ENCODE measurements around the gene RUNX2. TPM values are rescaled to one million over a fixed set of nuclear protein-coding genes. Genes with fewer than 3 reads are reported as not detected.

Gene RUNX2
- total RNA-seq, 1 donor from 2014 or later: 26.1 TPM

- H3K4me3 ChIP-seq (ENCODE audit: insufficient read depth, low read depth, low read length): no peak overlapping the region
- H3K4me1 Mint-ChIP-seq (ENCODE audit: low read depth, unreplicated experiment): peaks cover 27% of the 10 kb centered on the region
- no peak overlapping the region for H3K4me3 Mint-ChIP-seq (ENCODE audit: unreplicated experiment)
- H3K27ac Mint-ChIP-seq (ENCODE audit: unreplicated experiment): no peak overlapping the region
- no peaks in the 10 kb centered on the region for H3K9me3 Mint-ChIP-seq (ENCODE audit: unreplicated experiment)
- DNase-seq (ENCODE audit: low read depth) (peak; percentile 26), FAIRE-seq (peak; percentile 71)
- H3K79me2 ChIP-seq (ENCODE audit: insufficient read depth, low read length): no peaks in the 10 kb centered on the region
- no peak overlapping the region for H2AFZ ChIP-seq (ENCODE audit: low read depth, low read length)
- no peaks in the 10 kb centered on the region for H3K36me3 ChIP-seq (ENCODE audit: insufficient read depth, low read length)
- H3K9me3 ChIP-seq (ENCODE audit: insufficient read depth, low read depth, low read length): no peaks in the 10 kb centered on the region
- no peaks in the 10 kb centered on the region for H3K27me3 Mint-ChIP-seq (ENCODE audit: low read depth, unreplicated experiment)
- H3K27ac ChIP-seq (ENCODE audit: low read depth, low read length): no peak overlapping the region
- H3K4me1 ChIP-seq (ENCODE audit: insufficient read depth, low read length): peaks cover 21% of the 10 kb centered on the region
- no peak overlapping the region for H3K9ac ChIP-seq (ENCODE audit: low read length)
- no peak for TF ChIP-seq EZH2 (IDR thresholded peaks at IDR 0.05; ENCODE audit: insufficient read depth, low read length)
- no peak for TF ChIP-seq CTCF (IDR thresholded peaks at IDR 0.05; ENCODE audit: insufficient read depth, low read depth, low read length)
- no peaks in the 10 kb centered on the region for H3K27me3 ChIP-seq (ENCODE audit: insufficient read depth, low read length)
- H3K4me2 ChIP-seq (ENCODE audit: low read length): no peak overlapping the region
- no peaks in the 10 kb centered on the region for H3K36me3 Mint-ChIP-seq (ENCODE audit: low read depth, unreplicated experiment)
- H4K20me1 ChIP-seq (ENCODE audit: insufficient read depth, low read length): no peaks in the 10 kb centered on the region
Measured at GRCh38 chr6:45553730-45554344, 225.7 kb downstream of the RUNX2 start.

- no peaks in the 10 kb centered on the region for H3K9me3 Mint-ChIP-seq (ENCODE audit: unreplicated experiment)
- H3K27ac ChIP-seq (ENCODE audit: low read depth, low read length): no peak overlapping the region
- H3K27me3 Mint-ChIP-seq (ENCODE audit: low read depth, unreplicated experiment): no peaks in the 10 kb centered on the region
- no peaks in the 10 kb centered on the region for H3K36me3 Mint-ChIP-seq (ENCODE audit: low read depth, unreplicated experiment)
- no peaks in the 10 kb centered on the region for H3K36me3 ChIP-seq (ENCODE audit: insufficient read depth, low read length)
- H2AFZ ChIP-seq (ENCODE audit: low read depth, low read length): no peak overlapping the region
- H3K4me1 ChIP-seq (ENCODE audit: insufficient read depth, low read length): peaks cover 21% of the 10 kb centered on the region
- H3K4me3 ChIP-seq (ENCODE audit: insufficient read depth, low read depth, low read length): no peak overlapping the region
- DNase-seq (ENCODE audit: low read depth) (no peak), FAIRE-seq (no peak)
- H4K20me1 ChIP-seq (ENCODE audit: insufficient read depth, low read length): no peaks in the 10 kb centered on the region
- H3K4me1 Mint-ChIP-seq (ENCODE audit: low read depth, unreplicated experiment): peaks cover 27% of the 10 kb centered on the region
- TF ChIP-seq EZH2 (IDR thresholded peaks at IDR 0.05; ENCODE audit: insufficient read depth, low read length) (no peak), CTCF (IDR thresholded peaks at IDR 0.05; ENCODE audit: insufficient read depth, low read depth, low read length) (no peak)
- H3K4me3 Mint-ChIP-seq (ENCODE audit: unreplicated experiment): no peak overlapping the region
- H3K9me3 ChIP-seq (ENCODE audit: insufficient read depth, low read depth, low read length): no peaks in the 10 kb centered on the region
- no peaks in the 10 kb centered on the region for H3K27me3 ChIP-seq (ENCODE audit: insufficient read depth, low read length)
- H3K27ac Mint-ChIP-seq (ENCODE audit: unreplicated experiment): no peak overlapping the region
- no peaks in the 10 kb centered on the region for H3K79me2 ChIP-seq (ENCODE audit: insufficient read depth, low read length)
- no peak overlapping the region for H3K9ac ChIP-seq (ENCODE audit: low read length)
- H3K4me2 ChIP-seq (ENCODE audit: low read length): no peak overlapping the region
Measured at GRCh38 chr6:45554591-45554990, 226.5 kb downstream of the RUNX2 start.
